Cerebellar nuclear complex (tissue), 1 donor: ENCODE data around the gene SLC9A2.

ENCODE experiments used
- DNase-seq, 2 experiments: peaks; one replicate each; lab custom pipeline; 2025; lab: John Stamatoyannopoulos, UW

Gene SLC9A2

DNA sequence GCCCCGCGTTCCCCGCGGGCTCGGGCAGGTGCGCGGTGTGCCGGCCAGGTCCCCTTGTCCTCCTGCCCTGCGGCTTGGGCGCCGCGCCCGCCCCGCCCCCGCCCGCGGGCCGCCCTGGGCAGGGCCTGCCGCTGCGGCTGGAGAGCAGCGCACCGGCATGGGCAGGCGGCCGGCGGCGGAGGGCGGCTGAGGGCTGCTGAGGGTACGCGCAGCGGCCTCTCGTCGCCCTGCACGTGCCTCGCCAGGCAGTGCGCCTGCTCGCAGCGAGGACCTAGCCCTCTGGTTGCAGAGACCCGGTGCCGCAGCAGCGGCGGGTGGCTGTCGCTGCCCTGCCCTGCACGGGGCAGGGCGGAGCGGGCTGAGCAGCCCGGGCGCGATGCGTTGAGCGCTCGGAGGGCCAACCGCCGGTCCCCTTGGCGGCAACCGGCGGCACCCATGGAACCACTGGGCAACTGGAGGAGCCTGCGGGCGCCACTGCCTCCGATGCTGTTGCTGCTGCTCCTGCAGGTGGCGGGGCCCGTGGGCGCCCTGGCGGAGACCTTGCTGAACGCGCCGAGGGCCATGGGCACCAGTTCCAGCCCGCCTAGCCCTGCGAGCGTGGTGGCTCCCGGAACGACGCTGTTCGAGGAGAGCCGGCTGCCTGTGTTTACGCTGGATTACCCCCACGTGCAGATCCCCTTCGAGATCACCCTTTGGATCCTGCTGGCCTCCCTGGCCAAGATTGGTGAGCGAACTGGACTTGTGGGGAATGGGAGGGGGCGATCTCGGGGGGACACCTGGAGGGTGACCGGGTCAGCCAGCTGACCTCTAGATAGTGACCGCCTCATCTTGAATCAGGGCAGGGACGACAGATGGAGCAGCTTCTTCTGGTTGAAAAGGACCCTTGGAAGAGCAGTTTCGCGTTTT, at the start of gene SLC9A2:
SLC9A2 (plus strand) TSS at position 140 of the 906 bp plus-strand sequence; CDS start at position 436, 296 bp downstream.
- DNase-seq, result no peak

GRCh38 chr2:102575888-102576287, 43.5 kb upstream of the SLC9A2 start:
- no peak for DNase-seq

- no peak for DNase-seq
Observed at GRCh38 chr2:102578376-102578775, 41.0 kb upstream of the SLC9A2 start.

DNA sequence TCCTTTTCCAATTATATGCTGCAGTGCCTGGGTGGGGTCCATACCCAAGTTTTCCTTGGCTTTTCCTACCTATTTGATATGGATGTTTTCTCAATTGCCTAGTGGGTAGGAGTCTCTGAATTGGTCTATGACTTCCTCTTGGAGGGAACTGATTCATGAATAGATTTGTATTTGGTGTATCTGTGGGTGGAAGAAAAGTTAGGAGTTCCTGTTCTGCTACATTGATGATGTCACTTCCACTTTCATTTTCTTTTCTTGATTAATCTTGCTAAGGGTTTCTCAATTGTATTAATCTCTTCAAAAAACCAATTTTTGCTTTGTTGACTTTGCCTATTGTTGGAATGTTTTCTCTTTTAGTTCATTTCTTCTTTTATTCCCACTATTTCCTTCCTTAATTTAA, 37.4 kb upstream of the SLC9A2 start:
- no peak for DNase-seq

DNA sequence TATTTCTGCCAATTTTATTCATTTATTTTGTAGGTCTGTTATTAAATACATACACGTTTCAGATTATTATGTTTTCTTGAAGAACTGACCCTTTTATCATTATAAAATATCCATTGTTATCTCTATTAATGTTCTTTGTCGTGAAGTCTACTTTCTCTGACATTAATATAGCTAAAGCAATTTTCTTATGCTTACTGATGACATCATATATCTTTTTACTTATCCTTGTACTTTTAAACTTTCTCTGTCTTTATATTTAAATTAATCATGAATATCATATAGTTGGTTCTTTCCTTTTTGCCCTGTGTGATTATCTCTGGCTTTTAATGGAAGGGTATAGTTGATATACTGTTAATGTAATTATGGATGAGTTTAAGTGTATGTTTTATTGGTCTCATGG, 36.5 kb upstream of the SLC9A2 start:
- no peak for DNase-seq

- no peak for DNase-seq
Observed at GRCh38 chr2:102585847-102586404, 33.4 kb upstream of the SLC9A2 start.

DNA sequence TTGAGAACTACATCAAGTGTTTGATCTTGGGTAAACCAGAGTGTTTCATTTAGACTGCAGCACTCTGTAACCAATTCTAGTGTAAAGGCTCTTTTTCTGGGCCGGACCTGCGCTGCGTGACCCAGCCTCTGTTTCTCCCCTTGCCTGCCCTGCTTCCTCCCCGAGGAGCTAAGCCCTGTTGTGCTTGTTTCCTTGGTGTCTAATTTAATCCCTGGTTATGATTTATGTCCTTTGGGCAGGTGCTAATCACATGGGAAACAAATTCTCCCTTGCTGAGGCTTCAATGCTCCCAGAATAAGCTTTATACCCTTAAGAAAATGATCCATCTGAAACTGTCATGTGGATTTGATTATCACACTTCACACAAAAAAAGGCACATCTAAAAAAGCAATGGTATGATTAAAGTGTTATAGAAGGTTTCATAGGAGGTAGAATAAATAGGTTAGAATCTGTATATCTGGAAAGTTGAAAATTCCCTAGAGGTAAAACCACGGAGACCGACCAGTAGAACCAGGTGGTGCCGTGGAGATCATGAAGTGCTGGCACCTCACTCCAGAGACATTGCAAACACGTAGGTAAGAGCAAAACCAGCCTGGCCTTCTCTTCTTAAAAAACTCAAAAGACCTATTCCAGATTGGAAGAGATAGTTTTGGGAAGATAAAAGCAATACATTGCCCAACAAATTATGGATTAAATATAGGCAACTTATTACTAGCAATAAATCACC, 31.0 kb upstream of the SLC9A2 start:
- no peak for DNase-seq

GRCh38 chr2:102589444-102589843, 29.9 kb upstream of the SLC9A2 start:
- no peak for DNase-seq

- no peak for DNase-seq
Observed at GRCh38 chr2:102591491-102592045, 27.8 kb upstream of the SLC9A2 start.

GRCh38 chr2:102592601-102593000, 26.8 kb upstream of the SLC9A2 start:
- no peak for DNase-seq

DNA sequence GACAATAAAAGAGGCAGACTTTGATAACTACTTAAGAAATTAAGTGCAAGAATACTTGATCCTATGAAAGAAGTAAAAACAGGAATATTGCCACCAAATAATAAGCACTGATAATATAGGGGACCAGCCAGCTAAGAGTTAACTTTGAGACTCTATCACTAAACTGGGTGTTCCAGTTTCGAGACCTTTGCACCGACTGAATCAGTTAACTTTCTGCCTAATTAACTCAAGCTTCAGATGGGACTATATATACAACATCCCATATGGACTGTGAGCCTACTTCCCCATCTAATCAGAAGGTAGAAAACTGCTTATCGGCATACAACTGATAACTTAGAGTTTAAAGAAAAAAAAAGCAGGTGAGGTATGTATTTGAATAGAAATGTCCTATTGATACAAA, 25.8 kb upstream of the SLC9A2 start:
- no peak for DNase-seq

DNA sequence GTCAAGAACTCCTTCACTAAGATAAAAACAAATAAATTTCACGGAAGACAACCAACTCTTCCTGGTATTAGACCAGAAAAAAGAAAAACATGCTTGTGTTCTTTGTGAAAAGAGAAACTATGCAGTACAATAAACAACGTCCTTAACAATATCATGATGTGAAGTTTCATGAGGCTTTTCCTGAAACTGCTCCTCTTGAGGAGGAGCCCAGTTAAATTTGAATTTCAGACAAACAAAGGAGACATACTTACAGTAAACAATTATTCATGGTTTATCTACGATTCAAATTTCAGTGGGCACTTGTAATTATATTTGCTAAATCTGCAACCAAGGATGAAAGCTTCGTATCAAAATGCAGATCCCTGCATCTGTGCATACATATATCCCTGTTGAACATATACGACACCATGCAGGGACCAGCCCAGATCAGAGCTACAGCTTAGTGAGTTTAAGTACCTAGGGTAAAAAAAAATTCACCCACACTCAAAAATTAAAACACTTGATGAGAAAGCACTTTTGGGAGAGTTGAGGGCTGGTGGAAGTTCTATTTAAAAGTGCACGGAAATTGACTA, 24.8 kb upstream of the SLC9A2 start:
- DNase-seq, result no peak

DNA sequence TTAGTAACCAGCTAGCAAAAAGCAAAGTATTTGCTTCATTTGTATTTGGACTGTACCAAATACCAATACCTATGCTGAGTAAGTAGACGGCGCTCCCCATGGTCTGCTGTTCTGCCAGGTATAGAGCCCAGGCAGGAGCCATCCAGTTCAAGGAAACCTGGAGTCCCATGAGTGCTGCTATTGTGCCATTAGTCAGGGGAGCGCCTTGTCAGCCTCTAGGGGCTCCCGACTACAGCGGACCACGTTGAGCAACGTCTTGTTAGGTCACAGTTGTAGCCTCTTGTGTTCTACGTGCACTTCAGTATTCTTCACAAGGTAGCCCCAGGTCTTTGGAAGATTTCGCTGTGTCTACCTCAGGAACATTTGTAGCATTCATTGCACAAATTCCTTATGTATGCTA, 21.6 kb upstream of the SLC9A2 start:
- no peak for DNase-seq

GRCh38 chr2:102599486-102599885, 19.9 kb upstream of the SLC9A2 start:
- no peak for DNase-seq

GRCh38 chr2:102601730-102602129, 17.6 kb upstream of the SLC9A2 start:
- no peak for DNase-seq

GRCh38 chr2:102603904-102604303, 15.4 kb upstream of the SLC9A2 start:
- DNase-seq, result no peak

GRCh38 chr2:102604769-102605168, 14.6 kb upstream of the SLC9A2 start:
- DNase-seq, result no peak

- DNase-seq, result no peak
Observed at GRCh38 chr2:102606353-102606752, 13.0 kb upstream of the SLC9A2 start.

GRCh38 chr2:102615620-102616436, 3.5 kb upstream of the SLC9A2 start:
- no peak for DNase-seq

GRCh38 chr2:102618452-102619413, 620 bp upstream of the SLC9A2 start:
- DNase-seq, result no peak
